Measurements from ENCODE around the gene SESN1.

- TF ChIP-seq POLR2AphosphoS5 (IDR thresholded peaks at IDR 0.05; ENCODE audit: insufficient read depth in 1 of 2, low read depth in 1 of 2) (no peak), CTCF (IDR thresholded peaks at IDR 0.05) (no peak)
Observed at GRCh38 chr6:108946695-108947094, 148.0 kb downstream of the SESN1 start.

Measured in vagina (tissue), 2 donors.